ENCODE measurements around the gene LMNTD2.

LMNTD2 gene

GRCh38 chr11:559712-560304 is 730 bp downstream of the LMNTD2 start:
- TF ChIP-seq CTCF (IDR thresholded peaks at IDR 0.05; ENCODE audit: low read depth, low read length) = no peak
- peak overlapping the region; percentile 61 for H3K4me3 ChIP-seq (replicated peaks in 1 of 2; ENCODE audit: low read depth in 2 of 2, low read length in 2 of 2)
- no peak for DNase-seq (ENCODE audit: low read depth in 2 of 2)

- no peak for TF ChIP-seq CTCF (IDR thresholded peaks at IDR 0.05; ENCODE audit: low read depth, low read length)
- no peak for DNase-seq (ENCODE audit: low read depth in 2 of 2)
- no peak overlapping the region for H3K4me3 ChIP-seq (replicated peaks in 1 of 2; ENCODE audit: low read depth in 2 of 2, low read length in 2 of 2)
Observed at GRCh38 chr11:559020-559620, 1.4 kb downstream of the LMNTD2 start.

- no peak overlapping the region for H3K4me3 ChIP-seq (replicated peaks in 1 of 2; ENCODE audit: low read depth in 2 of 2, low read length in 2 of 2)
- TF ChIP-seq CTCF (IDR thresholded peaks at IDR 0.05; ENCODE audit: low read depth, low read length) = no peak
- no peak for DNase-seq (ENCODE audit: low read depth in 2 of 2)
Observed at GRCh38 chr11:558503-558902, 2.0 kb downstream of the LMNTD2 start.

- no peak for TF ChIP-seq CTCF (IDR thresholded peaks at IDR 0.05; ENCODE audit: low read depth, low read length)
- DNase-seq (ENCODE audit: low read depth in 2 of 2) = no peak
- no peak overlapping the region for H3K4me3 ChIP-seq (replicated peaks in 1 of 2; ENCODE audit: low read depth in 2 of 2, low read length in 2 of 2)
Observed at GRCh38 chr11:557328-558132, 3.0 kb downstream of the LMNTD2 start.

- TF ChIP-seq CTCF (IDR thresholded peaks at IDR 0.05; ENCODE audit: low read depth, low read length) = no peak
- H3K4me3 ChIP-seq (replicated peaks in 1 of 2; ENCODE audit: low read depth in 2 of 2, low read length in 2 of 2) = no peak overlapping the region
- DNase-seq (ENCODE audit: low read depth in 2 of 2) = no peak
Observed at GRCh38 chr11:556662-557256, 3.8 kb downstream of the LMNTD2 start.

GRCh38 chr11:555780-556661 is 4.5 kb downstream of the LMNTD2 start:
- H3K4me3 ChIP-seq (replicated peaks in 1 of 2; ENCODE audit: low read depth in 2 of 2, low read length in 2 of 2) = no peak overlapping the region
- TF ChIP-seq CTCF (IDR thresholded peaks at IDR 0.05; ENCODE audit: low read depth, low read length) = no peak
- DNase-seq (ENCODE audit: low read depth in 2 of 2) = no peak

Data from cardiac fibroblast (primary cell).